Activated B cell treated with CpG ODN at 0.5 μM for 24 hours (primary cell): Measurements from ENCODE around the gene MINPP1. TPM values are rescaled to one million over a fixed set of nuclear protein-coding genes. Genes with fewer than 3 reads are reported as not detected.

ENCODE experiments used
- ATAC-seq: fragments of 200-7000 bp; cut with Tn5 transposase; one replicate; pipeline ENCODE4 v1.10.0; 2021; ENCODE audit warnings: low read depth, mild to moderate bottlenecking, moderate library complexity
- CTCF ChIA-PET: fragments of 350-600 bp; sonication (Branson Sonifier 250); formaldehyde crosslinking; loops from one replicate; lab custom pipeline; 2021; ENCODE audit warnings: antibody characterized with exemption; lab: Charles Lee
- POLR2A ChIA-PET: fragments of 350-600 bp; sonication (Branson Sonifier 250); formaldehyde crosslinking; loops from one replicate; lab custom pipeline; 2021; ENCODE audit warnings: antibody characterized with exemption; lab: Charles Lee
- DNase-seq: peaks from one replicate; pipeline ENCODE4 v3.0.0; 2022
- H3K27ac Mint-ChIP-seq: one replicate; pipeline ENCODE4 v1.8.0; 2020; ENCODE audit warnings: mixed read lengths
- H3K27me3 Mint-ChIP-seq: one replicate; pipeline ENCODE4 v1.8.0; 2021; ENCODE audit warnings: mixed read lengths
- H3K36me3 Mint-ChIP-seq: one replicate; pipeline ENCODE4 v1.8.0; 2021; ENCODE audit warnings: low read depth, mixed read lengths
- H3K4me1 Mint-ChIP-seq: one replicate; pipeline ENCODE4 v1.8.0; 2021; ENCODE audit warnings: mixed read lengths
- H3K4me3 Mint-ChIP-seq: one replicate; pipeline ENCODE4 v1.8.0; 2020; ENCODE audit warnings: mild to moderate bottlenecking, mixed read lengths
- H3K9me3 Mint-ChIP-seq: one replicate; pipeline ENCODE4 v1.8.0; 2020; ENCODE audit warnings: mixed read lengths
- intact Hi-C: fragments of 100-400 bp; cut with micrococcal nuclease; formaldehyde crosslinking; loops from one replicate; pipeline ENCODE4 v1.15.1; 2024
- total RNA-seq: library from RNA; stranded (reverse); gene quantifications from 2 replicates; pipeline ENCODE4 v1.2.3, GENCODE V29; 2022
- TF ChIP-seq, protein P1 (sequence below): fragments of 200-600 bp; IDR thresholded peaks from one replicate; pipeline ENCODE4 v1.8.0; 2022; ENCODE audit warnings: antibody characterized with exemption, mild to moderate bottlenecking

MINPP1 gene
- total RNA-seq, 1 donor from 2014 or later, result 7.3 TPM

DNA sequence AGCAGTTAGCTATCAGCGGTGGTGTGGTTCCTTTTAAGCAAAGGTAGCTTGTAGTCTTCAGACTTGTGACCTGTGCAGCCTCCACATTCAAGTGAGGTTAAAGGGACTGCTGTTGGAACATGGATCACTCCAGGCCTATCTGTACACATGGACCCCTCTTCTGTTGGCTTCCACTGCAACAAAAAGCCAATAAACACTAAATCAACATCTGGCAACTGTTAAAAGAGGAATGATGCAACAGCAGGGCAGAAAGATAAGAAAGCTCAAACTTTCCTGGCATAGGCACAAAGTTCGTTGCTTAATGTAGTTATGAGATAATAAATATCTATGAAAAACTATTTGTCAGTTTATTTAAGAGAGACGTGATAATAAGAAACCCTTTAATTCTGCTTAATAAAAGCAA lies 4.0 kb upstream of the MINPP1 start:
- ATAC-seq (no peak), DNase-seq (no peak)
- Mint-ChIP-seq H3K27ac (no peak overlapping the region), H3K4me3 (no peak overlapping the region), H3K4me1 (peaks cover 6% of the 10 kb centered on the region), H3K27me3 (peaks cover 12% of the 10 kb centered on the region), H3K36me3 (no peaks in the 10 kb centered on the region), H3K9me3 (no peaks in the 10 kb centered on the region)
- POLR2A ChIA-PET, result no interaction called here
- intact Hi-C loops, result no loop called here
- TF ChIP-seq, protein P1, sequence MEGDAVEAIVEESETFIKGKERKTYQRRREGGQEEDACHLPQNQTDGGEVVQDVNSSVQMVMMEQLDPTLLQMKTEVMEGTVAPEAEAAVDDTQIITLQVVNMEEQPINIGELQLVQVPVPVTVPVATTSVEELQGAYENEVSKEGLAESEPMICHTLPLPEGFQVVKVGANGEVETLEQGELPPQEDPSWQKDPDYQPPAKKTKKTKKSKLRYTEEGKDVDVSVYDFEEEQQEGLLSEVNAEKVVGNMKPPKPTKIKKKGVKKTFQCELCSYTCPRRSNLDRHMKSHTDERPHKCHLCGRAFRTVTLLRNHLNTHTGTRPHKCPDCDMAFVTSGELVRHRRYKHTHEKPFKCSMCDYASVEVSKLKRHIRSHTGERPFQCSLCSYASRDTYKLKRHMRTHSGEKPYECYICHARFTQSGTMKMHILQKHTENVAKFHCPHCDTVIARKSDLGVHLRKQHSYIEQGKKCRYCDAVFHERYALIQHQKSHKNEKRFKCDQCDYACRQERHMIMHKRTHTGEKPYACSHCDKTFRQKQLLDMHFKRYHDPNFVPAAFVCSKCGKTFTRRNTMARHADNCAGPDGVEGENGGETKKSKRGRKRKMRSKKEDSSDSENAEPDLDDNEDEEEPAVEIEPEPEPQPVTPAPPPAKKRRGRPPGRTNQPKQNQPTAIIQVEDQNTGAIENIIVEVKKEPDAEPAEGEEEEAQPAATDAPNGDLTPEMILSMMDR, result no peak
- CTCF ChIA-PET, result no interaction called here

DNA sequence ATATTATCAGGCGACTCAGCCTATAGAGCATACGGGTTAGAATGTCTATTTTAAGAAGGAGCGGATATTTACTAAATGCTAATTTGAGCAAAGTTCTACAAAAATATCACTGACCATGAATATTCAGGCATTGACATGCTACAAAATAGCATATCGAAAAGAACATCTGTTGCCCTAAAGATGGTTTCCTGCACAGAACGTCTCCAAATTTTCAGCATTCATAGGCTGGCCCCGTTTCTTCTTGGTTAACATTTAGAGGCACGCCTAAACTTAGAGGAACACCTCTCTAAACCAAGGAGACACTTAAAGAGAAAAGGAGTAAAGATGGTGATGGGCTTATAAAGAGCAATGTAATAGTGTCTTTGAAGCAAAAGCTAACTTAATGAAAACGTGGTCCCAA lies 1.3 kb upstream of the MINPP1 start:
- peak overlapping the region; percentile 91 for H3K4me3 Mint-ChIP-seq
- TF ChIP-seq, protein P1, result no peak
- peaks cover 1% of the 10 kb centered on the region for H3K27me3 Mint-ChIP-seq
- H3K27ac Mint-ChIP-seq, result no peak overlapping the region
- H3K9me3 Mint-ChIP-seq, result no peaks in the 10 kb centered on the region
- peaks cover 16% of the 10 kb centered on the region for H3K4me1 Mint-ChIP-seq
- no peak for DNase-seq
- H3K36me3 Mint-ChIP-seq, result peaks cover 2% of the 10 kb centered on the region
- POLR2A ChIA-PET, result interaction anchor here (0.7 kb wide), 1 partner anchor 532 kb away, joined by 3 read pairs; no protein-coding TSS in a partner anchor
- CTCF ChIA-PET, result interaction anchor here (1.0 kb wide), 1 partner anchor 30 kb away, joined by 5 read pairs; no protein-coding TSS in a partner anchor
- intact Hi-C loops, result no loop called here
- ATAC-seq, result no peak

DNA sequence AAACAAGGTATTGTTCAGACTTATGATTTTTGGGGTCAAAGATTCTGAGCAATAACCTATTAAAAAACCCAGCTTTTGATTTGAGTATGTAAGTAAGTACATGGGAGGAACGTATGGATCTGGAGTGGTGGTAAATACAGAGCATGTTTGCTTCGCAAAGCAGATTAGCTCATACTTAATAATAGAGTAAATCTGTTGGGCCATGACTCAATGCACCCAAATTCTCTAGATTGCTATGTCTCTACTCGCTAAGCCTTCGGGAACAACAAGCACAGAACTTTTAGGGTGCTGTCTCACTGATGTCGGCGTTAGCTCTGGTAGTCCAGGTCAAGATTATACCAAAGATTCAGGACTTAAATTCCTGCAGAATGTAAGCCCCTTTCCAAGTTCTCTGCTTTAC lies 807 bp upstream of the MINPP1 start:
- Mint-ChIP-seq H3K9me3 (no peaks in the 10 kb centered on the region), H3K36me3 (peaks cover 6% of the 10 kb centered on the region), H3K27ac (no peak overlapping the region), H3K4me3 (peak overlapping the region; percentile 91), H3K27me3 (peaks cover 1% of the 10 kb centered on the region), H3K4me1 (peaks cover 16% of the 10 kb centered on the region)
- DNase-seq (no peak), ATAC-seq (no peak)
- ChIA-PET POLR2A (interaction anchor here (0.7 to 1.4 kb wide), 5 partner anchors 20 to 1079 kb away, joined by 3 to 7 read pairs (median 4); partner anchors contain the start of gene ATAD1), CTCF (interaction anchor here (1.0 kb wide), 1 partner anchor 30 kb away, joined by 5 read pairs; no protein-coding TSS in a partner anchor)
- TF ChIP-seq, protein P1, result no peak
- intact Hi-C loops, result no loop called here

DNA sequence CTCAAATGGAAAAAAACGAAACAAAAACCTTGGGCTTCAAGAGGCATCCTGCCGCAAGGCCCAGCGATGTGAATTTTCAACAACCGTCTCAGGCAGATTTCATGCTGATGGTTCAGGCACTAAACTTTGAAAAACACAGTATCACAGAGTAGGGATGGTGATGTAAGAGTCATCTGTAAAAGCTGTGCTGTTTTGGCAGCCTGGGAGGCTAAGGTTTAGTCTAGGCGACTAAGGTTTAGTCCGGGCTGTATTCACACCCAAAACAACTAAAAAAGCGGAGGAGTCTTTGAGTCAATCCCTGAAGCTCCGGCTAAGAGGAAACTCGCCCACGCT lies 420 bp upstream of the MINPP1 start:
- CTCF ChIA-PET, result interaction anchor here (1.0 kb wide), 1 partner anchor 29 kb away, joined by 5 read pairs; no protein-coding TSS in a partner anchor
- intact Hi-C loops, result no loop called here

More for the DNA sequence above, 420 bp upstream of the MINPP1 start:
- POLR2A ChIA-PET, result interaction anchor here (1.1 to 1.4 kb wide), 4 partner anchors 20 to 1078 kb away, joined by 3 to 7 read pairs (median 5); partner anchors contain the start of gene ATAD1
- Mint-ChIP-seq H3K9me3 (no peaks in the 10 kb centered on the region), H3K27ac (peak overlapping the region; percentile 74), H3K27me3 (peaks cover 1% of the 10 kb centered on the region), H3K36me3 (peaks cover 9% of the 10 kb centered on the region), H3K4me3 (peak overlapping the region; percentile 91), H3K4me1 (peaks cover 16% of the 10 kb centered on the region)
- ATAC-seq, result no peak
- no peak for DNase-seq
- TF ChIP-seq, protein P1, result no peak
